Activated naive CD8-positive, alpha-beta T cell treated with anti-CD3 and anti-CD28 coated beads, Interleukin-2, amount 10 ng/mL, durations not matched to agents 7 days and 5 days (primary cell): ENCODE data around the gene GNL2. TPM values are rescaled to one million over a fixed set of nuclear protein-coding genes. Genes with fewer than 3 reads are reported as not detected.

Source experiments
- ATAC-seq: fragments of 150-1000 bp; cut with Tn5 transposase; one replicate; pipeline ENCODE4 v1.10.0; 2021; ENCODE audit warnings: low read depth, moderate library complexity
- POLR2A ChIA-PET: fragments of 350-600 bp; sonication (Branson Sonifier 250); formaldehyde crosslinking; loops from one replicate; lab custom pipeline; 2021; ENCODE audit warnings: antibody characterized with exemption; lab: Charles Lee
- DNase-seq: peaks from one replicate; pipeline ENCODE4 v3.0.0; 2021
- H3K27ac Mint-ChIP-seq: one replicate; pipeline ENCODE4 v1.8.0; 2022; ENCODE audit warnings: mild to moderate bottlenecking, mixed read lengths
- H3K27me3 Mint-ChIP-seq: one replicate; pipeline ENCODE4 v1.8.0; 2022; ENCODE audit warnings: mild to moderate bottlenecking, moderate library complexity, mixed read lengths
- H3K36me3 Mint-ChIP-seq: one replicate; pipeline ENCODE4 v1.8.0; 2021; ENCODE audit warnings: mild to moderate bottlenecking, mixed read lengths
- H3K4me1 Mint-ChIP-seq: one replicate; pipeline ENCODE4 v1.8.0; 2021; ENCODE audit warnings: mixed read lengths
- H3K4me3 Mint-ChIP-seq: one replicate; pipeline ENCODE4 v1.8.0; 2022; ENCODE audit warnings: mild to moderate bottlenecking, moderate library complexity, mixed read lengths
- H3K9me3 Mint-ChIP-seq: one replicate; pipeline ENCODE4 v1.8.0; 2021; ENCODE audit warnings: mixed read lengths
- total RNA-seq, 2 experiments: library from RNA; stranded (reverse); gene quantifications; one replicate each; pipeline ENCODE4 v1.2.3, GENCODE V29; 2021

The GNL2 gene
- total RNA-seq, 2 experiments from 2014 or later: 45.2 to 46.9 TPM

DNA sequence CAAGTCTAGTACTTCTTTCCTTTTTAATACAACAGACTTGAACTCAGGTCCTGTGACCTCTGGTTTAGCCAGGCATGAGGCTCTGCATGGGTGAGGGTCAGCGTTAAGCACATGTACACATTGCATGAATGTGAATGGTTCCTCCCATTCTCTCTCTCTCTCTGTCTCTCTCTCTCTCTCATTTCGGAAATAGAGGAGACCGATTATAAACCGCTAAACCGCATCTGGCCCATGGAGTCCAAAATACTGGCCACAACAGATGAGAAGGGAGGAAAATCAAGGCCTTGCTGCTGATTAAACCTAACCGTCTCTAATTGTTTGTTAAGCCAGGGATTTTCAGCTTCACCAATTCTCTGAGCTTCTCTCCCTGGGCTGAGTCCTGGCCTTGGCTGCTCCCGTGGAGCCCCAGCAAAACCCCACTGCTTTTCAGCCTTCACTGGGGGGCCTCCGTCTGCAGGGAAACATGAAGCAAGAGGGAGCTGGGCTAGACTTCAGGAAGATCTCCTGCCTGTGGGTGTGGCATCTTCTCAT, 32.4 kb upstream of the GNL2 start:
- DNase-seq (no peak), ATAC-seq (no peak)
- H3K4me3 Mint-ChIP-seq: no peak overlapping the region
- H3K4me1 Mint-ChIP-seq: no peaks in the 10 kb centered on the region
- peaks cover 74% of the 10 kb centered on the region for H3K27me3 Mint-ChIP-seq
- H3K9me3 Mint-ChIP-seq: no peaks in the 10 kb centered on the region
- no peaks in the 10 kb centered on the region for H3K36me3 Mint-ChIP-seq
- POLR2A ChIA-PET: no interaction called here
- no peak overlapping the region for H3K27ac Mint-ChIP-seq

DNA sequence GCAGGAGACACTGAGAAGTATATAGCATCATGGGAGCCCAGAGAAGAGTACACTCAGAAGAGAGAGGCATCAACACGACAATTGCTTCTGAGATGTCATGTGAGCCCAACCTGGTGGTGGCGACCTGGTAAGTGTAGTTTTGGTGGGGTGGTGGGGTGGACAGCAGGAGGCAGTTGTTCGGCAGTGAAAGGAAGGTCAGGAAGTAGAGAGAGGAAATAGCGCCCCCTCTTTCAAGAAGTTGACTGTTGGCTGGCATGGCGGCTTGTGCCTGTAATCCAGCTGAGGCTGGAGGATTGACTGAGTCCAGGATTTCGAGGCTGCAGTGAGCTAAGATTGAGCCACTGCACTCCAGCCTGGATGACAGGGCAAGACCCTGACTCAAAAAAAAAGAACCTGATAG, 26.4 kb upstream of the GNL2 start:
- no peak overlapping the region for H3K4me3 Mint-ChIP-seq
- H3K9me3 Mint-ChIP-seq: no peaks in the 10 kb centered on the region
- peaks cover 41% of the 10 kb centered on the region for H3K27me3 Mint-ChIP-seq
- no peak for DNase-seq
- POLR2A ChIA-PET: interaction anchor here (0.7 kb wide), 1 partner anchor 367 kb away, joined by 5 read pairs; no protein-coding TSS in a partner anchor
- H3K36me3 Mint-ChIP-seq: no peaks in the 10 kb centered on the region
- no peak overlapping the region for H3K27ac Mint-ChIP-seq
- no peaks in the 10 kb centered on the region for H3K4me1 Mint-ChIP-seq
- no peak for ATAC-seq

DNA sequence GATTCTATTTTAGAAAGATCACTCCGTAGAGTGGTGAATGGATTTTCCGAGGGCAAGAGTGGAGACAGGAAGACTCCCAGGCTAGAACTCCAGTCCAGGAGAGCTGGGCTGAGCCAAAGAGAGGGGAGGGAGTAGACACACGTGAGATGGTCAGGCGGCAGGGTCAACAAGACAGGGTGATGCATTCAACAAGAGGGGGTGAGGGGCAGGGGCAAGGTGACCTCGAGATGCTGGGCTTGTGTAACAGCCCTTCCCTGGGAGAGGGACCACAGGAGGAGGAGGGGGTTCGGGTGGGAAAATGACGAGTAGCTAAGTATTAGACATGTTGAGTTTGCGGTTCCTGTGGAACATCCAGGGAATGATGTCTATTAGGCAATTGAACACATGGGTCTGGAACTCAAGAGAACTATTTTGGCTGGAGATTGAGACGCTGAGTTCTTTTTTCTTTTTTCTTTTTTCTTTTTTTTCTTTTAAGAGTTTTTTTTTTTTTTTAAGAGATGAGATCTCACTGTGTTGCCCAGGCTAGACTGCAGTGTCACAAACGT, 25.7 kb upstream of the GNL2 start:
- Mint-ChIP-seq H3K27ac (no peak overlapping the region), H3K27me3 (peaks cover 38% of the 10 kb centered on the region), H3K4me1 (no peaks in the 10 kb centered on the region), H3K4me3 (no peak overlapping the region), H3K9me3 (no peaks in the 10 kb centered on the region), H3K36me3 (no peaks in the 10 kb centered on the region)
- no peak for DNase-seq
- POLR2A ChIA-PET: interaction anchor here (0.7 kb wide), 1 partner anchor 368 kb away, joined by 5 read pairs; no protein-coding TSS in a partner anchor
- ATAC-seq: no peak

DNA sequence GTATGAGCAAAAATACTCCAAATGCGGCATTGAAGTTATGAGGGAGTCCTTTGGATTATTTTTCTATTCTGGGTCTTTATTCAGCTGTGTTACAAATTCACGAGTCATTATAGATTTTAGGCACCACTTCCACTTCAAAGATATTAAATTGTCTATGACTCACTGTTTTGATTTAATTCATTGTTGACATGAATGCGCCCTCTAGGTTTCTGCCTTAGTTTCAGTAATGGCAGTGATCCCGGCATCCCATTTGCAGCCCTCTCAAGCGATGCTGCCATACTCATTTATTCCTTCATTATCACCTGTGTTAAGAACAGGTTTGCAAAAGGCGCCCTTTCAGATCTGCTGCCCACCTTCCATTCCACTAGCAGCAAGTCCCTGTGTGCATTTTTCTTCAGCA, 25.0 kb upstream of the GNL2 start:
- Mint-ChIP-seq H3K27me3 (peaks cover 38% of the 10 kb centered on the region), H3K27ac (no peak overlapping the region), H3K36me3 (no peaks in the 10 kb centered on the region), H3K4me3 (no peak overlapping the region), H3K9me3 (no peaks in the 10 kb centered on the region), H3K4me1 (no peaks in the 10 kb centered on the region)
- DNase-seq (no peak), ATAC-seq (no peak)
- POLR2A ChIA-PET: no interaction called here

DNA sequence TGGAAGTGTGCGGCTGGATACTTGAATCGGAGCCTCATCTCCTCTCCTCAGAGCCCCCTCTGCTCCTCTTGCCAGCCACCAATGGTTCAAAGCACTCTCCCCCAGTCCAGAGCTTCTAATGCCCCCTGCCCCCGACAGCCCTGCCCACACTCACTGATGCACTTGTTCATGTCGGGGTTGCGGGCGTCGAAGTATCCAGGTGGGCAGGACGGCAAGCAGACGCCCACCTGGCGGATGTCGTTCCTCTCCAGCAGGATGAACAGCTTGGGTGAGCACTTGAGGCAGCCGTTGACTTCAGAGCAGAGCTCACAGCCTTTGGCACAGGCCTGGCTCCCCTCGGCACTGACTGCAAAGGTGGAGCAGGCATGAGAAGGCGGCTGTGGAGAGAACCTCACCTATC, 20.6 kb upstream of the GNL2 start:
- H3K4me1 Mint-ChIP-seq: no peaks in the 10 kb centered on the region
- POLR2A ChIA-PET: no interaction called here

DNA sequence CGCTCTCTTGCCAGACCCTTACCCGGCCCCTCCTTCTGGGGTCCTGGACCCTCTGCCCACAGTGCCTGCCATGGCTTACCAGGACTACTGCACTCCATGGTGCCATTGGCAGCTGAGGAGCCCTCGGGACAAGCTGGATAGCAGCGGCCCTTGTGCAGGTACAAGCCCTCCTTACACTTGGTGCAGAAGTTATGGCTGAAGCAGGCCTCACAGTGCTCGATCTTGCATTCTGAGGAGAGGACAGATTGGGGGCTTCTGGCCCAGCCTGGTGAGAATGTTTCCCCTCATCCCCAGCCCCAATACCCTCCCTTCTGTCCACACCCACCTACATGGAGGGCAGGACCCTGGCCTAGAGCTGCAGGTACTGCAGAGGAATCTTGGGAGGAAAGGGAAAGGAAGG, 18.4 kb upstream of the GNL2 start:
- H3K9me3 Mint-ChIP-seq: no peaks in the 10 kb centered on the region
- no peak overlapping the region for H3K27ac Mint-ChIP-seq
- POLR2A ChIA-PET: no interaction called here
- DNase-seq (no peak), ATAC-seq (no peak)
- H3K4me1 Mint-ChIP-seq: no peaks in the 10 kb centered on the region
- H3K36me3 Mint-ChIP-seq: no peaks in the 10 kb centered on the region
- peaks cover 39% of the 10 kb centered on the region for H3K27me3 Mint-ChIP-seq
- no peak overlapping the region for H3K4me3 Mint-ChIP-seq

More for the DNA sequence above, 20.6 kb upstream of the GNL2 start:
- ATAC-seq (no peak), DNase-seq (no peak)
- Mint-ChIP-seq H3K9me3 (no peaks in the 10 kb centered on the region), H3K27ac (no peak overlapping the region), H3K36me3 (no peaks in the 10 kb centered on the region), H3K27me3 (peaks cover 44% of the 10 kb centered on the region), H3K4me3 (no peak overlapping the region)

DNA sequence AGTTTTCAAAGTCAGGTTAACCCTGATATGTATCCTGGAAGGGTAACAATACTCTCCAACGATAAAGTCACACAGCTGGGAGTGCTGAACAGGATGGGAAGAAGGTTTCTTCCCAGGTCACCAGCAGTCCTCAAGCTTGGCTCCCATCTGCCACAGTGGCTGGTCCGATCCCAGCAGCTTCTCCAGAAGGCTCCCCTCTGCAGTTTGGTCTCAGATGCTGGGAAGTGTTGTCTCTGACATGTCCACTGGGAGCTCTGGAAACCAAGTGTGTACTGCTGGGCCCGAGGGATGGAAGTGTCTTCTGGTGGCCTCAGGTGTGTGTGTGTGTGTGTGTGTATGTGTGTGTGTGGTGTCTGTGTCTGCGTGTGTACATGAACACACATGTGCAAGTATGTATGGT, 16.4 kb upstream of the GNL2 start:
- DNase-seq: no peak
- POLR2A ChIA-PET: no interaction called here
- H3K27ac Mint-ChIP-seq: no peak overlapping the region
- no peak for ATAC-seq
- no peaks in the 10 kb centered on the region for H3K4me1 Mint-ChIP-seq
- H3K27me3 Mint-ChIP-seq: peaks cover 25% of the 10 kb centered on the region
- H3K4me3 Mint-ChIP-seq: no peak overlapping the region
- no peaks in the 10 kb centered on the region for H3K9me3 Mint-ChIP-seq
- H3K36me3 Mint-ChIP-seq: no peaks in the 10 kb centered on the region

DNA sequence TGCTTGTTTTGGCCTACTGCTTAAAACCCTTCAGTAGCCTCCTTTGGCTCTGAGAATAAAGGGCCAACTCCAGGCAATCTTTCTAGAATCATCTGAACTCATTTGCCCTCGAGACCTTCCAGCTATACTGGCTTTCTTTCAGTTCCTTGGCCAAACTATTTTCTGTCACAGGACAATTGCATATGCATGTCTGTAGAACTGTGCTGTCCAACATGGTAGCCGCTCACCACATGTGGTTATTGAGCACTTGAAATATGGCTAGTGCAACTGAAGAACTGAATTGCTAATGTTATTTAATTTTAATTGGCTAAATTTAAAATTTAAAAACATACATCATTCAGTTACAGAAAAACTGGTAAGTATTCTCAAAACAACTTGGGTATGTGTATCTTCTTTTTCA, 14.3 kb upstream of the GNL2 start:
- Mint-ChIP-seq H3K27me3 (peaks cover 17% of the 10 kb centered on the region), H3K27ac (no peak overlapping the region), H3K4me3 (no peak overlapping the region), H3K36me3 (no peaks in the 10 kb centered on the region), H3K9me3 (no peaks in the 10 kb centered on the region), H3K4me1 (no peaks in the 10 kb centered on the region)
- DNase-seq (no peak), ATAC-seq (no peak)
- POLR2A ChIA-PET: interaction anchor here (0.6 kb wide), 1 partner anchor 107 kb away, joined by 4 read pairs; no protein-coding TSS in a partner anchor

DNA sequence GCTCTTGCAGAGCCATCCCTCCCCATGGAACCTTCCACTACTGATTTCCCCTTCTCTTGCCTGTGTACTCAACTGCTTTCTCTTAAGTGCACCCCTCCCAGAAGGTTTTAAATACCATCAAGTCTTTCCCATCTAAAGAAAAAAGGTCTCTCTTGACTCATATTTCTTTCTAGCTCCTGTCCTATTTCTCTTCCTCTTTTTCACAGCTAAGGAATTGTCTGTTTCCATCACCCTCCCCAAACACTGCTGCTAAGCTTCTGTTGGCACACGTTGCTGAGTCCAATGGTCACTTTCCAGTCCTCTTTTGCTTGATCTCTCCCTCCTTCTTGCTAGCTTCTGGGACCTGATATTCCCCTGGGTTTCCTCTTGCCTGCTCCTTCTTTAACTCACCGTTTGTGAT, 13.3 kb upstream of the GNL2 start:
- H3K4me1 Mint-ChIP-seq: no peaks in the 10 kb centered on the region
- ATAC-seq (no peak), DNase-seq (no peak)
- no peaks in the 10 kb centered on the region for H3K36me3 Mint-ChIP-seq
- POLR2A ChIA-PET: no interaction called here
- no peak overlapping the region for H3K4me3 Mint-ChIP-seq
- peaks cover 20% of the 10 kb centered on the region for H3K27me3 Mint-ChIP-seq
- no peak overlapping the region for H3K27ac Mint-ChIP-seq
- H3K9me3 Mint-ChIP-seq: no peaks in the 10 kb centered on the region

DNA sequence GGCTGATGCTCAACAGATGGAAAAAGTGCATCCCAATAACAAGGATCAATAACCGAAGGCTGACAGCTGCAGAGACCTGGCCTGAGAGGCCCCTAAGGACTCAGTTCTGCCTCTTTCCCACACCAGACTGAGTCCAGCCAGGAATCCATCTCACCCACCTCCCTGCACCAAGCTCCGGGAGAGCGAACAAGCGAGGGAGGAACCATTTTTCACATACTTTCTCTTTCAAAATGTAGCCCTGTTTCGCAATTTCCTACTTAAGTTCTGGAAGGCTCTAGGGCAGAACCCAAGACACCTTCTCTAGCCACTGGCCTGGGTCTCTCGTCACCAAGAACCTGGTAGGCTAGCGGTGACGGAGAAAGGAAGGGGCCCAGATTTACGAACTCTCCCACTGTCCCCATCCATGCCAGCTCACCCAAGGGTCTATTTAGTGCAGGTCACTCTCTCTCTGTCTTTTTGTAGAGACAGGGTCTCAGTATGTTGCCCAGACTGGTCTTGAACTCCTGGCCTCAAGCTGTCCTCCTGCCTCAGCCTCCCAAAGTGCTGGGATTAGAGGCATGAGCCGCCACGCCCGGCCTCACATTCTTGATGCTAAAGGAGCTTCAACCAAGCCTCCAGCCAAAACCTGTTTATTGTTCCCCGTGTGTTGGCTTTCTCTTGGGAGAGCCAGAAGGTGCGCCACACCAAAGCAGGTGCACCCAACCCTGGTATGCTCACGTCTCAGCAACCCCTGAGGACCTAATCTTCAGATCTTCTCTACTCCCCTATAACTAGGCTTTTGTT, 10.9 kb upstream of the GNL2 start:
- ATAC-seq: no peak
- Mint-ChIP-seq H3K9me3 (no peaks in the 10 kb centered on the region), H3K36me3 (no peaks in the 10 kb centered on the region), H3K27me3 (peaks cover 17% of the 10 kb centered on the region), H3K27ac (no peak overlapping the region), H3K4me3 (no peak overlapping the region), H3K4me1 (no peaks in the 10 kb centered on the region)
- POLR2A ChIA-PET: no interaction called here
- DNase-seq: no peak

DNA sequence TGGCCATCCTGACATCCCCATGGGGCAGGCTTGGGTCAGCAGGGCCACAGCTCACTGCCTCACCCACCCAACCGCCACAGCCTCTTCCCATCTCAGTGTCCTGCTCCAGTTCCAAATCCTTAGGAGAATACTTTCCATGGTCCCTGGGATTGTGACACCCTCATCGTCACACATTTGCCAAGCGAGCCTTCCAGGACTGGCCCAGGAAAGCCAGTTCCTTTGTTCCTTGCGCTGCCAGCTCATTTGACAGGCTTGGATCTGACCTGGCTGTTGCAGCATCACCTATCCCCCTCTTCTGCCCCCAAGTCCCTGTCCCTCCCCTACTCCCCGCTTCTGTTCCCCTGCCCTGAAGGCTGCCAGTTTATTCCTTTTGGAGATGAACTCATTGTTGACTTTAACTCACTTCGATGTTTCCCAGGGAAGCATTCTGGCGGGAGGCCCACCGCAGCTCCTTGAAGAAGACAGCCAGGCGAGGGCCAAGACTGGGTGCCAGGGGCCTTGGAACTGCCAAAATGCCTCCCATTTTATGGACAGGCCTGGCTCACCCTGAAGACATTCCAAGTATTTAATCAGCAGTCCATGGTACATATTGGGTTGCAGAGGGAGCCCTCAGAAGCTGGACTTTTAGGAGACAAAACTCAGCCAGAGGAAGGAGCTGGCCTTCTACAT, 10.2 kb upstream of the GNL2 start:
- no peaks in the 10 kb centered on the region for H3K4me1 Mint-ChIP-seq
- DNase-seq (no peak), ATAC-seq (no peak)
- H3K27ac Mint-ChIP-seq: no peak overlapping the region
- H3K36me3 Mint-ChIP-seq: no peaks in the 10 kb centered on the region
- no peak overlapping the region for H3K4me3 Mint-ChIP-seq
- H3K27me3 Mint-ChIP-seq: peaks cover 22% of the 10 kb centered on the region
- POLR2A ChIA-PET: no interaction called here
- no peaks in the 10 kb centered on the region for H3K9me3 Mint-ChIP-seq

DNA sequence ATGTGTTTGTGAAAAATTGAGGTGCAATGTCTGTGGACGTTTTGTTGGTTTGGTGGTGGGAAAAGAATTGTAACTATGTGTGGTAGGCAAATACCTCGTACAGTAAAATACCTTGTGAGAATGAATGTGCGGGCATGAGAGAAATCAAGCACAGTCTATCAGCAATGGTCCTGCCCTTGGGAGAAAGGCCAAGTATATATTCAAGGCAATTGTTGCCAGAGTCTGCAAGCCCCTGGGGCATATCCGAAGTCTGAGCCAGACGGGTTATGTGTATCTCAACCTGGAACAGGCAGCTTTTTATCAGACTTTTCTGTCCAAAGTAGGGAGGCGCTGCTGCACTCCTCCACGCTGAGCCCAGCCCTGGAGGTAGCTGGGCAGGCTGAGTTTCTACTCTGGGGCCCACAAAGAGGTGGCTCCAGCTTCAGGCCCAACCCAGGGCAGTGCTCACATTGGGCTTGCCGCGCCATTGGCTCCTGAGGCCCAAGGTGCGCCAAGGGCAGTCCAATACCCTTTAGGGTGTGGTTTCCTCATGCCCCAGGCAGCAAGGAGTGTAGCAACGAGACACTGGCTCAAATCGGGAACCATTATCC, 9.4 kb upstream of the GNL2 start:
- no peak for DNase-seq
- Mint-ChIP-seq H3K27me3 (peaks cover 26% of the 10 kb centered on the region), H3K27ac (no peak overlapping the region), H3K36me3 (no peaks in the 10 kb centered on the region), H3K4me3 (no peak overlapping the region), H3K4me1 (no peaks in the 10 kb centered on the region), H3K9me3 (no peaks in the 10 kb centered on the region)
- no peak for ATAC-seq
- POLR2A ChIA-PET: no interaction called here
